GM19455 (cell line): ENCODE data around the gene MUL1.
"Not testable (repeated sequence)": the region's sequence is repeated elsewhere in the genome, so short reads cannot be mapped to it uniquely, and the experiment has no call there.

Source experiments
- ATAC-seq: cut with Tn5 transposase; IDR thresholded peaks from one replicate; pipeline ENCODE4 v1.9.1; 2021; ENCODE audit not compliant: unreplicated experiment

Gene MUL1

GRCh38 chr1:20511518-20512428, 3.8 kb upstream of the MUL1 start:
- no peak for ATAC-seq

- ATAC-seq: no peak
These were observed 440 bp upstream of the MUL1 start for GRCh38 chr1:20508411-20508771.

- no peak for ATAC-seq
These were observed 745 bp downstream of the MUL1 start for GRCh38 chr1:20507248-20507563.

- no peak for ATAC-seq
These were observed 2.5 kb downstream of the MUL1 start for GRCh38 chr1:20505488-20505887.

GRCh38 chr1:20500716-20501115, 7.2 kb downstream of the MUL1 start:
- no peak for ATAC-seq

GRCh38 chr1:20499718-20500117, 8.2 kb downstream of the MUL1 start:
- no peak for ATAC-seq

GRCh38 chr1:20499105-20499504, 8.8 kb downstream of the MUL1 start:
- no peak for ATAC-seq

GRCh38 chr1:20498116-20498515, 9.8 kb downstream of the MUL1 start:
- no peak for ATAC-seq

GRCh38 chr1:20497506-20497905, 10.4 kb downstream of the MUL1 start:
- no peak for ATAC-seq

GRCh38 chr1:20496725-20497383, 11.1 kb downstream of the MUL1 start:
- not testable (repeated sequence) for ATAC-seq

GRCh38 chr1:20496241-20496661, 11.7 kb downstream of the MUL1 start:
- no peak for ATAC-seq

- no peak for ATAC-seq
These were observed 12.3 kb downstream of the MUL1 start for GRCh38 chr1:20495661-20496060.

- no peak for ATAC-seq
These were observed 13.2 kb downstream of the MUL1 start for GRCh38 chr1:20494609-20495311.

- no peak for ATAC-seq
These were observed 13.9 kb downstream of the MUL1 start for GRCh38 chr1:20493839-20494608.

- no peak for ATAC-seq
These were observed 14.6 kb downstream of the MUL1 start for GRCh38 chr1:20493309-20493708.

- no peak for ATAC-seq
These were observed 15.2 kb downstream of the MUL1 start for GRCh38 chr1:20492751-20493150.

GRCh38 chr1:20491866-20492265, 16.1 kb downstream of the MUL1 start:
- ATAC-seq: no peak

- ATAC-seq: no peak
These were observed 16.8 kb downstream of the MUL1 start for GRCh38 chr1:20491178-20491577.

GRCh38 chr1:20487236-20487590, 20.7 kb downstream of the MUL1 start:
- ATAC-seq: no peak

GRCh38 chr1:20486457-20487235, 21.3 kb downstream of the MUL1 start:
- no peak for ATAC-seq
